ENCODE data around the gene CCNG2.

Gene CCNG2

GRCh38 chr4:77176640-77177039 is 19.6 kb downstream of the CCNG2 start:
- Histone ChIP-seq H3K4me3 (ENCODE audit: low read depth in 1 of 2, low read length in 1 of 2) (no peak overlapping the region), H3K27me3 (no peaks in the 10 kb centered on the region), H3K4me1 (ENCODE audit: control insufficient read depth in 1 of 2, insufficient read depth in 1 of 2, low read depth in 1 of 2, low read length in 1 of 2) (no peaks in the 10 kb centered on the region), H3K27ac (no peak overlapping the region), H3K9me3 (no peaks in the 10 kb centered on the region), H3K36me3 (no peaks in the 10 kb centered on the region)
- no peak for TF ChIP-seq CTCF (IDR thresholded peaks at IDR 0.05)

- no peak for TF ChIP-seq CTCF (IDR thresholded peaks at IDR 0.05)
- no peak overlapping the region for H3K4me3 ChIP-seq (ENCODE audit: low read depth in 1 of 2, low read length in 1 of 2)
- H3K36me3 ChIP-seq, result no peaks in the 10 kb centered on the region
- no peak overlapping the region for H3K27ac ChIP-seq
- H3K9me3 ChIP-seq, result no peaks in the 10 kb centered on the region
- no peaks in the 10 kb centered on the region for H3K4me1 ChIP-seq (ENCODE audit: control insufficient read depth in 1 of 2, insufficient read depth in 1 of 2, low read depth in 1 of 2, low read length in 1 of 2)
- H3K27me3 ChIP-seq, result no peaks in the 10 kb centered on the region
Observed at GRCh38 chr4:77177199-77177598, 20.2 kb downstream of the CCNG2 start.

GRCh38 chr4:77178560-77178959 is 21.6 kb downstream of the CCNG2 start:
- H3K36me3 ChIP-seq, result no peaks in the 10 kb centered on the region
- H3K27ac ChIP-seq, result no peak overlapping the region
- H3K27me3 ChIP-seq, result no peaks in the 10 kb centered on the region
- no peak for TF ChIP-seq CTCF (IDR thresholded peaks at IDR 0.05)
- H3K9me3 ChIP-seq, result no peaks in the 10 kb centered on the region
- no peak overlapping the region for H3K4me3 ChIP-seq (ENCODE audit: low read depth in 1 of 2, low read length in 1 of 2)
- no peaks in the 10 kb centered on the region for H3K4me1 ChIP-seq (ENCODE audit: control insufficient read depth in 1 of 2, insufficient read depth in 1 of 2, low read depth in 1 of 2, low read length in 1 of 2)

- H3K4me1 ChIP-seq (ENCODE audit: control insufficient read depth in 1 of 2, insufficient read depth in 1 of 2, low read depth in 1 of 2, low read length in 1 of 2), result no peaks in the 10 kb centered on the region
- H3K36me3 ChIP-seq, result no peaks in the 10 kb centered on the region
- no peak for TF ChIP-seq CTCF (IDR thresholded peaks at IDR 0.05)
- H3K9me3 ChIP-seq, result no peaks in the 10 kb centered on the region
- no peak overlapping the region for H3K4me3 ChIP-seq (ENCODE audit: low read depth in 1 of 2, low read length in 1 of 2)
- H3K27me3 ChIP-seq, result no peaks in the 10 kb centered on the region
- no peak overlapping the region for H3K27ac ChIP-seq
Observed at GRCh38 chr4:77179519-77179918, 22.5 kb downstream of the CCNG2 start.

GRCh38 chr4:77181720-77182119 is 24.7 kb downstream of the CCNG2 start:
- no peak overlapping the region for H3K27ac ChIP-seq

More at GRCh38 chr4:77181720-77182119, 24.7 kb downstream of the CCNG2 start:
- no peaks in the 10 kb centered on the region for H3K36me3 ChIP-seq
- H3K27me3 ChIP-seq, result no peaks in the 10 kb centered on the region
- no peak for TF ChIP-seq CTCF (IDR thresholded peaks at IDR 0.05)
- no peak overlapping the region for H3K4me3 ChIP-seq (ENCODE audit: low read depth in 1 of 2, low read length in 1 of 2)
- H3K9me3 ChIP-seq, result no peaks in the 10 kb centered on the region
- no peaks in the 10 kb centered on the region for H3K4me1 ChIP-seq (ENCODE audit: control insufficient read depth in 1 of 2, insufficient read depth in 1 of 2, low read depth in 1 of 2, low read length in 1 of 2)
